Keratinocyte (primary cell): ENCODE data around the gene CEBPE.
"Not testable (repeated sequence)": the region's sequence is repeated elsewhere in the genome, so short reads cannot be mapped to it uniquely, and the experiment has no call there.

Source experiments
- CTCF ChIP-seq, 3 experiments: IDR thresholded peaks in 1 of 3; conservative IDR thresholded peaks in 1 of 3; optimal IDR thresholded peaks in 1 of 3; 2 replicates in 2 of 3; 3 replicates in 1 of 3; pipeline versions ENCODE3 to v1.5.1; 2011; ENCODE audit warnings: low read length in 3 of 3, mild to moderate bottlenecking in 3 of 3, moderate library complexity in 2 of 3, control low read depth in 1 of 3, inconsistent platforms in 1 of 3; ENCODE audit not compliant: insufficient read depth in 2 of 3; ENCODE audit errors: extremely low read depth in 1 of 3
- EZH2 ChIP-seq: IDR thresholded peaks from one replicate; pipeline ENCODE4 v1.6.1; 2012; ENCODE audit warnings: inconsistent platforms, mild to moderate bottlenecking, low read length, moderate library complexity

GRCh38 chr14:23107620-23108019, 11.4 kb downstream of the CEBPE start:
- TF ChIP-seq CTCF (optimal IDR thresholded peaks at IDR 0.05 in 1 of 3, IDR thresholded peaks at IDR 0.05 in 1 of 3, conservative IDR thresholded peaks at IDR 0.05 in 1 of 3; ENCODE audit: extremely low read depth in 1 of 3, insufficient read depth in 2 of 3, low read length in 3 of 3); EZH2: not testable (repeated sequence)
